KMS-11 (cell line): ENCODE data around the gene GSK3B.

Source experiments
- H2AFZ ChIP-seq: fragments of 200-600 bp; sonication (generic); 2 replicates; pipeline ENCODE4 v1.6.1; 2016; ENCODE audit warnings: antibody characterized with exemption, mixed run types, low read depth
- H3K27ac ChIP-seq: fragments of 200-600 bp; sonication (generic); 2 replicates; pipeline ENCODE4 v1.6.1; 2016; ENCODE audit warnings: mild to moderate bottlenecking, mixed run types
- H3K27me3 ChIP-seq: fragments of 200-600 bp; sonication (generic); 2 replicates; pipeline ENCODE4 v1.6.1; 2017; ENCODE audit warnings: mild to moderate bottlenecking, low read depth, mixed run types, moderate library complexity; ENCODE audit not compliant: insufficient read depth
- H3K36me3 ChIP-seq: fragments of 200-600 bp; sonication (generic); 2 replicates; pipeline ENCODE4 v1.6.1; 2017; ENCODE audit warnings: mild to moderate bottlenecking, mixed run types; ENCODE audit not compliant: insufficient read depth
- H3K4me1 ChIP-seq: fragments of 200-600 bp; sonication (generic); 2 replicates; pipeline ENCODE4 v1.6.1; 2016; ENCODE audit warnings: mild to moderate bottlenecking, low read depth, mixed run types; ENCODE audit not compliant: poor library complexity, severe bottlenecking
- H3K4me2 ChIP-seq: fragments of 200-600 bp; sonication (generic); 2 replicates; pipeline ENCODE4 v1.7.0; 2016; ENCODE audit warnings: mild to moderate bottlenecking, mixed run types
- H3K4me3 ChIP-seq: fragments of 200-600 bp; sonication (generic); IDR thresholded peaks from 2 replicates; pipeline ENCODE4 v1.6.1; 2017; ENCODE audit warnings: low read depth, low read length, mixed read lengths; ENCODE audit not compliant: insufficient read depth
- H3K79me2 ChIP-seq: fragments of 200-600 bp; sonication (generic); 2 replicates; pipeline ENCODE4 v1.6.1; 2016; ENCODE audit warnings: low read depth, mixed run types; ENCODE audit not compliant: insufficient read depth
- H3K9ac ChIP-seq: fragments of 200-600 bp; sonication (generic); 2 replicates; pipeline ENCODE4 v1.6.1; 2016; ENCODE audit warnings: mild to moderate bottlenecking, mixed run types
- H4K20me1 ChIP-seq: fragments of 200-600 bp; sonication (generic); 2 replicates; pipeline ENCODE4 v1.6.1; 2016; ENCODE audit warnings: mild to moderate bottlenecking, mixed run types; ENCODE audit not compliant: insufficient read depth
- CTCF ChIP-seq: fragments of 200-600 bp; sonication (generic); conservative IDR thresholded peaks from 2 replicates; pipeline ENCODE4 v1.6.1; 2017; ENCODE audit warnings: low read depth, mild to moderate bottlenecking, antibody characterized with exemption, low read length, moderate library complexity, mixed read lengths

The GSK3B gene

GRCh38 chr3:120102674-120103073 is 8.4 kb upstream of the GSK3B start:
- H3K4me2 ChIP-seq, result no peak overlapping the region
- no peak overlapping the region for H3K9ac ChIP-seq
- no peak overlapping the region for H3K27ac ChIP-seq
- H3K4me1 ChIP-seq, result no peaks in the 10 kb centered on the region
- H3K36me3 ChIP-seq, result no peaks in the 10 kb centered on the region
- no peaks in the 10 kb centered on the region for H3K79me2 ChIP-seq
- no peak for TF ChIP-seq CTCF
- no peak overlapping the region for H3K4me3 ChIP-seq
- H4K20me1 ChIP-seq, result no peaks in the 10 kb centered on the region
- no peak overlapping the region for H2AFZ ChIP-seq
- no peaks in the 10 kb centered on the region for H3K27me3 ChIP-seq

- H3K79me2 ChIP-seq, result peaks cover 2% of the 10 kb centered on the region; the same call in 1 of the 2 replicates
- no peak overlapping the region for H3K4me3 ChIP-seq
- no peaks in the 10 kb centered on the region for H4K20me1 ChIP-seq
- H3K36me3 ChIP-seq, result no peaks in the 10 kb centered on the region
- no peaks in the 10 kb centered on the region for H3K27me3 ChIP-seq
- no peak overlapping the region for H3K4me2 ChIP-seq
- H3K27ac ChIP-seq, result no peak overlapping the region
- H3K4me1 ChIP-seq, result peaks cover 2% of the 10 kb centered on the region
- no peak overlapping the region for H2AFZ ChIP-seq
- no peak for TF ChIP-seq CTCF
- H3K9ac ChIP-seq, result no peak overlapping the region
Measured at GRCh38 chr3:120102232-120102631, 8.0 kb upstream of the GSK3B start.

GRCh38 chr3:120101624-120102023 is 7.4 kb upstream of the GSK3B start:
- no peaks in the 10 kb centered on the region for H4K20me1 ChIP-seq
- H3K36me3 ChIP-seq, result no peaks in the 10 kb centered on the region
- H2AFZ ChIP-seq, result no peak overlapping the region
- H3K79me2 ChIP-seq, result peaks cover 8% of the 10 kb centered on the region
- H3K9ac ChIP-seq, result no peak overlapping the region
- no peak overlapping the region for H3K4me3 ChIP-seq
- TF ChIP-seq CTCF, result no peak
- peaks cover 8% of the 10 kb centered on the region for H3K4me1 ChIP-seq
- no peak overlapping the region for H3K27ac ChIP-seq
- no peak overlapping the region for H3K4me2 ChIP-seq
- H3K27me3 ChIP-seq, result no peaks in the 10 kb centered on the region

GRCh38 chr3:120100711-120101110 is 6.5 kb upstream of the GSK3B start:
- H3K4me1 ChIP-seq, result peaks cover 13% of the 10 kb centered on the region
- H3K4me2 ChIP-seq, result no peak overlapping the region
- H3K9ac ChIP-seq, result no peak overlapping the region
- no peak overlapping the region for H2AFZ ChIP-seq
- no peaks in the 10 kb centered on the region for H3K36me3 ChIP-seq
- no peak overlapping the region for H3K4me3 ChIP-seq
- H4K20me1 ChIP-seq, result no peaks in the 10 kb centered on the region
- H3K27ac ChIP-seq, result no peak overlapping the region
- peaks cover 13% of the 10 kb centered on the region for H3K79me2 ChIP-seq
- H3K27me3 ChIP-seq, result no peaks in the 10 kb centered on the region
- TF ChIP-seq CTCF, result no peak

GRCh38 chr3:120098710-120099109 is 4.5 kb upstream of the GSK3B start:
- Histone ChIP-seq H3K4me1 (peaks cover 13% of the 10 kb centered on the region), H3K4me3 (no peak overlapping the region), H3K36me3 (no peaks in the 10 kb centered on the region), H3K27ac (no peak overlapping the region), H3K79me2 (peaks cover 13% of the 10 kb centered on the region), H3K9ac (no peak overlapping the region), H2AFZ (no peak overlapping the region), H3K4me2 (no peak overlapping the region), H4K20me1 (no peaks in the 10 kb centered on the region), H3K27me3 (no peaks in the 10 kb centered on the region)
- TF ChIP-seq CTCF, result no peak
